NCI-H526 (cell line): Measurements from ENCODE around the gene NAA40.

Source experiments
- DNase-seq, 2 experiments: peaks; one replicate each; lab custom pipeline; 2025; lab: John Stamatoyannopoulos, UW

Gene NAA40

GRCh38 chr11:63938479-63939396, at the start of gene NAA40:
Gene NAA40, plus strand, starts transcription at chr11:63939002. Its CDS starts 95 bp downstream, at chr11:63939097.
- DNase-seq = peak; percentile 93 to 99

GRCh38 chr11:63889344-63889743, 49.5 kb upstream of the NAA40 start:
- no peak for DNase-seq

- DNase-seq = no peak
Observed at GRCh38 chr11:63890368-63890767, 48.4 kb upstream of the NAA40 start.

DNA sequence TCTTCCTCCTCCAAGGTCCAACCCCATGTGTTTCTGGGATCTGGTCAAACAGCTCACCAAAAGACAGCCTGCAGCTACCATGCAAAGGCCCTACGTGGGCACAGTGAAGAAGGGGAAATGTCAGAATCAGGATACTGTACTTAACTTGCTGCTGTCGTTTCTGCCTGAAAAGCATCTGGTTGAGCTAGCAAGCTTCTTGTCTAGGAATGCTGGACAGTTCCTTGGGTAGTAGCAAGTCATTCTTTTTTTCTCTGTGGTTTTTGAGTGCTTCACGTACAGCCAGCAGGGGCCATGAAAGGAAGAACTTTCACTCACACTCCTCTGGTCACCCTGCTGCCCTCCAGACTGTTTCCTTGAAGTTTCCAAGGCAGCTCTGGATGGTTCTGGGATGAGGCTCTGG, 46.6 kb upstream of the NAA40 start:
- no peak for DNase-seq

- DNase-seq = no peak
Observed at GRCh38 chr11:63893355-63893754, 45.4 kb upstream of the NAA40 start.

DNA sequence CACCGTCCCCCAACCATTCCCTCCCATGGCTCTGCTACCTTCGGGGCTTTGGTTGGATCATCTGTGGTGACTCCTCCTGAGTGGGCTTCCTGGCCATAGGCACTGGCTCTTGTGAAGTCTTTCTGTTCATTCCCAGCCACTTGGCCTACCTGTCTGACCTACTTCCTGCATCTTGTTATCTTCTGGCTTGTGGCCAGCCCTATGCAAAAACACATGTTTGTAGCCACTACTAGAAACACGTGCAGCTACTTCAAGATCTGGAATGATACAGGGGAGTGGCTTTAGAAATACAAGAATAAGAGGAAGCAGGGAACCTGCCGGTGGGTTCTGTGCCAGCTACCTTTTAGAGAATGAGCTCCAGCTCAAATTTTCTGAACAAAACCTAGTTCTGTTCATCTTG, 42.7 kb upstream of the NAA40 start:
- no peak for DNase-seq

DNA sequence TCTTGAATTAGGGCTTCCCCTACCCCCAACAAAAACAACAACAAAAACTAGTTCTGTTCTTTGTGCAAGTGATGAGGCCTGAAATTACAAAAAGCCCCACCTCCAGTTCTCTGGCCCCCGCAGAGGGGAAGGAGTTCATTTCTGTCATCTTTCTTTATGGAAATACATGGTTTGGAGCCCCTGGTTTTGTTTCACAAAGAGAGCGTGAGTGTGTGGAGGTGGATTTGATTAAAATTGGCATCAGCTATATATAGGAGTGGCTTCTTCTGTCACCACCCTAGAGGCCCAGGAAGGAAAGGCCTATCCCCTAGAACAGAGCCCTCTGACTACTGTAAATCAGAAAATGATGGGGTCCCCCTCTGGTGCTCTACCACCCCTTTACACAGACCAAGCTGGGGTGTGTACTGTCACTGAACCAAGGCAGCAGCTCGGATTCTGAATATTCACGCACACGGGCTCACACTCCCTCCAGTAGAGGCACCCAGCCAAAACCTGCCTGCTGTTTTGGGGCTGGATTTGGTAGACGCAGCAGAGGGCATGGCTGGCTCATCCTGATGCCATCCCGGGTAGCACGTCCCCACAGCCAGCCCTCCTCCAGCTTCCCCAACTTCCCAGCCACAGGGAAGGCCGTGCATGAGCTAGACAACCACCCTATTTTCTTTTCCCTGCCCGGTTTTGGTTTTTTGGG, 41.2 kb upstream of the NAA40 start:
- no peak for DNase-seq

- peak in 1 of 2 experiments; percentile 22 for DNase-seq
Observed at GRCh38 chr11:63901660-63902059, 37.1 kb upstream of the NAA40 start.

DNA sequence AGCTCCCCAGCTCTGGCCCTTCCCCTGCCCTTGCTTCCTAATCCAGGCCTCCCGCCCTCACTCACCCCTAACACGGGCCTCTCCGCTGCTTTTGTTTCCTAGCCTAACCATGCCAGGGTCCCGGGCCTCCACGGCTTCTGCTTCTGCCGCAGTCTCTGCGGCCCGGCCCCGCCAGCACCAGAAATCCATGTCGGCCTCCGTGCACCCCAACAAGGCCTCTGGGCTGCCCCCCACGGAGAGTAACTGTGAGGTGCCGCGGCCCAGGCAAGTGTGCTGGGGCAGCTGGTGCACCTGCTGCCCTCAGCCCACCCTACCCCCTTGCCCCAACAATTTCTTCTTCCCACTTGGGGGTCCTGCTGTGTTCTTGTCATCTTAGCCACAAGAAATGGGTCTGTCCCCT, 34.9 kb upstream of the NAA40 start:
- no peak for DNase-seq

GRCh38 chr11:63904743-63905142, 34.1 kb upstream of the NAA40 start:
- DNase-seq = no peak

- DNase-seq = no peak
Observed at GRCh38 chr11:63905179-63905578, 33.6 kb upstream of the NAA40 start.

DNA sequence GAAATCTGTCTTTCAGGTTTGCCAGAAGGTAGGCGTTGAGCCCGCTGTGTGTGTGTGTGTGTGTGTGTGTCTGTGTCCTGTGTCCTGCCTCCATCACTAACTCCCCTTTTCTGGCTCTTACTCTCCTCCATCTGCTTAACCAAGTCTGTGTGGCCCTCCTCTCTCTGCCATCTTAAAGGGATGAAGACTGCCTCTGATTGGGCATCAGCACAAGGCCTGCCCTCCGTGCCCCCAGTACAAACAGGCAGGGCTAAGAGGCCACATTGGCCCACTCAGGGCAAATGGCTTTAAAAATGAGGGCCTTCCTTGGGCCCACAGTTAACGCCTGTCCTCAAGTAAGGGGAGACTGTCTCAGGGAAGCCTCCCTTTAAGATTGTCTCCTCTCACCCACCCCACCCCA, 32.7 kb upstream of the NAA40 start:
- DNase-seq = no peak

DNA sequence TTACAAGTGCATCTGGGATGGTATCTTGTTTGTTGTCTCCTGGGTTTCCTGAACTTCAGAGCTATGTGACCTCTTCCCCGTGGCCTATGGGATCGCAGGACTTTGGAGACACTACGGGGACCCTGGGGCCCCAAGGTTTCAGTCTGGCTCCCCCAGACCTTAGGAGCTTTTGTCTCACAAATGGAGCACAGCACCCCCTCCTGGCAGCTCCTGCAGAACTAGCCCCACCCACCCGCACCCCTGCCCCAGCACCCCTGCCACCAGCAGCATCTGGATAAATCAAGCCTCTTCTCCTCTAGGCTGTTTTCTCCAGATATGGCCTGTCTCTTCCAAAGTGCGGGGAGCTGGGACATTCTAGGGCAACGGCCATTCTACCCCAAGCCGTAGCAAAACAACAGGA, 32.2 kb upstream of the NAA40 start:
- DNase-seq = peak in 1 of 2 experiments; percentile 54

GRCh38 chr11:63907063-63907462, 31.7 kb upstream of the NAA40 start:
- no peak for DNase-seq

DNA sequence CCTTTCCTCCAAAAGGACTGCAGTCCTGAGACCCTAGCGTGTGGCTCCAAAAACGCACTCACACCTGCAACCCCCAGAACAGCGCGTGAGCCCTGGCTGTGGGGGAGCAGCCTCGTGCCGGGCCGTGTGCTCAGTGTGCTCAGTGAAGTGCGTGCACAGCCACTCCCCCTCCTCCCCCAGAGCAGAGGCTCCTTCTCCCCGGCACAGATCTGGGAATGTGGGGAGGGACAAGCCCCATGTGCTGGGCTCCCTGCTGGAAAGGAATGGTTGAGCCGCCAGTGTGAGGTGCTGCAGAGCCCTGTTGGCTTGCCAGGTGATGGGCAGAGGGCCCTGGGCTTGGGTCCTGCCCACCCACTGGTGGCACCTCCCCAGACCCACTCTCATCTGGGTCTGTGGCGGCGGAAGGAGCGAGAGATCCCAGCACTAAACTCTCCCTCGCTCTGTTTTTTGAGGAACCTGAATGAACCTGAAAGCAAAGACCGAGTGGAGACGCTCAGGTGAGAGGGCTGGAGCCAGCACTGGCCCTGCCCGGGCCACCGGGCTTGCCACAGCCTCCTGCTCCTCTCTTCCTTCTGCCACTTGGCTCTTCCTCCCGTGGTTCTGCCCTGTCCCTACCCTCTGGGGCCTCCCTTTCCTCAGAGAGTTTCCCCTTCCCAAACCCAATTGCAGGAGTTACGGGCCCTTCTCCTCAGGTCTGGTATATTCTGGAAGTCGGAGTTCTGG, 30.8 kb upstream of the NAA40 start:
- DNase-seq = peak in 1 of 2 experiments; percentile 22

- no peak for DNase-seq
Observed at GRCh38 chr11:63908631-63909401, 30.0 kb upstream of the NAA40 start.

DNA sequence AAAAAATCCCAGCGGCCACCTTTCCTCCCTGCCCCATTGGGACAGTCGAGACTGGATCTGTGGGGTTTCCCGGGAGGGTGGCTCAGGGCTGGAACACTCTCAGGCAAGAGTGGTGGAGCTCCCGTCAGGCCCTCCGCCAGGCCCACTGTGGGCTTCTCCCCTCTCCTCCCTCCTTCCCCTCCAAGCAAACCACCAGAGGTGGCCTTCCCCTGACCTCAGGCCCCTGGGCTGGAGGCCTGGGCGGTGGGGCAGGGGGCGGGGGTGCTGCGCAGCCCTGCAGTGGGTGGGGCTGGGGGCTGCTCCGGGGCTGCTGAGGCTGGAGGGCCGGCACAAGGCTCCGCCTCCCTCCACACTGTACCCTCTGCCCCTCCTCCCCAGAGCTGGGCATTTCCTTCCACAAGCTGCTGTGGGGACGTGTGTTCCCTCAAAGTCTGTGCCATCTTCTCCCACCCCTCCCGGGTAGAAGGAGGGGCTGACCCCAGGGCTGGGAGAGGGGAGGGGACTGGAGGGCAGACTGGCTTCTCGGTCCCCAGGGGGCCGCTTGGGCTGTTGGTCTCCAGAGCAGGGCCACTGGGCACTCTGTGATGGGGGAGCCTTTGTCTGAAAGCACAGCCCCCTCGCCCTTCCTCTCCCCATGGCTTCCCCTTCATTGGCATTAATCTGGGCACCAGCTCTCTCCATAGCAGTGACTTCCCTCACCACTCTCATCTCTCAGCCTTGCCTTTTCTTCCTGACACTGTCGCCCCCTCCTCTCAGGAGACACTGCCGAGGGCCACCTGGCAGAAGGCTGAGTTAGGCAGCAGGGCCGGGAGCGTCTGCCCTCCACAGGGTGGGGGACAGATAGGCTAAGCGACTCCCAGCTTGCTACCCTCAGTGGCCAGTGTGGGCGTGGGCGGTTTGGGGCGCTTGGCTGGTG, 29.0 kb upstream of the NAA40 start:
- DNase-seq = peak in 1 of 2 experiments; percentile 32

GRCh38 chr11:63910675-63911074, 28.1 kb upstream of the NAA40 start:
- no peak for DNase-seq

DNA sequence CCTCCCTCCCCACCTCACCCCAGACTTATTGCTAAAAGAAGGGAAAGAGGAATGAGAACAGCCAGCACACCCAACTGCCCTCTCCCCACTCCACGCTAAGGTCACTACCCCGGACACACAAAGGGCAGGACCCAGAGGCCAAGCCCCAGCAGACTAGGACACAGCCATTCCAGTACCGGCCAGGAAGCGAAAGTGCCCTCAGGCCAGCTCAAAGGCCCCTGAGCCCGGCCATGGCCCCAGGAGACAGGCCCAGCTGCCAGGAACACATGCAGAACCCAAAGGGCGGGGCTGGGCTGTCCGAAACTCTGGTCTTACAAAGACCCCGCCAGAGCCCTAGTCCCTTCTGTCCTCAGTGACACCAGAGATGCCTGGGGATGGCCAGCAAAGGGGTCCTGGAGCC, 27.4 kb upstream of the NAA40 start:
- no peak for DNase-seq

DNA sequence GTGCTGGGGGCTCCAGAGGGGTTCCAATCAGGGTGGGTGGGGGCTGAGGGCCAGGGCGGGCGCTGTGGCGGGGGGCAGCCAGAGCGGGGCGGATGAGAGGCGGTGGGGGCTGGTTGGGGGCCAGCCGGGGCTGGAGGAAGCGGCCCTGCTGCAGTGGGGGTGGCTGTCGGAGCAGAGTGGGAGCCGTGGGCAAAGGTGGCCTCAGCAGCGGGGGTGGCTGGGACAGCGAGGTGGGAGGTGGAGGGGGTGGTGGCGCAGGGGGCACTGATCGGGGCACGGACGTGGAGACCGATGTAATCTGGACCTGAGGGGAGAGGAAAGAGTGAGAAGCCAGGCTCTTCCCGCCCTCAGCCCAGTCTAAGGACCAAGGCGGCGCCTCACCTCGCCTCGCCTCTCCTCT, 26.9 kb upstream of the NAA40 start:
- DNase-seq = no peak

GRCh38 chr11:63912678-63913077, 26.1 kb upstream of the NAA40 start:
- no peak for DNase-seq
